22Rv1 (cell line): ENCODE data around the gene SYN1.
A peak's percentile ranks its signal among the peaks of the same experiment; 100 is the strongest.
"Not testable (repeated sequence)": the region's sequence is repeated elsewhere in the genome, so short reads cannot be mapped to it uniquely, and the experiment has no call there.

Experiments
- H3K27ac ChIP-seq: fragments of 450-650 bp; 2 replicates; pipeline ENCODE4 v1.5.1; 2017
- CTCF ChIP-seq: fragments of 450-650 bp; IDR thresholded peaks from 2 replicates; pipeline ENCODE4 v1.5.1; 2017; ENCODE audit warnings: mild to moderate bottlenecking
- ZFX ChIP-seq: fragments of 450-650 bp; IDR thresholded peaks from 2 replicates; pipeline ENCODE4 v1.6.1; 2017; ENCODE audit warnings: antibody characterized with exemption, borderline replicate concordance

SYN1 gene

DNA sequence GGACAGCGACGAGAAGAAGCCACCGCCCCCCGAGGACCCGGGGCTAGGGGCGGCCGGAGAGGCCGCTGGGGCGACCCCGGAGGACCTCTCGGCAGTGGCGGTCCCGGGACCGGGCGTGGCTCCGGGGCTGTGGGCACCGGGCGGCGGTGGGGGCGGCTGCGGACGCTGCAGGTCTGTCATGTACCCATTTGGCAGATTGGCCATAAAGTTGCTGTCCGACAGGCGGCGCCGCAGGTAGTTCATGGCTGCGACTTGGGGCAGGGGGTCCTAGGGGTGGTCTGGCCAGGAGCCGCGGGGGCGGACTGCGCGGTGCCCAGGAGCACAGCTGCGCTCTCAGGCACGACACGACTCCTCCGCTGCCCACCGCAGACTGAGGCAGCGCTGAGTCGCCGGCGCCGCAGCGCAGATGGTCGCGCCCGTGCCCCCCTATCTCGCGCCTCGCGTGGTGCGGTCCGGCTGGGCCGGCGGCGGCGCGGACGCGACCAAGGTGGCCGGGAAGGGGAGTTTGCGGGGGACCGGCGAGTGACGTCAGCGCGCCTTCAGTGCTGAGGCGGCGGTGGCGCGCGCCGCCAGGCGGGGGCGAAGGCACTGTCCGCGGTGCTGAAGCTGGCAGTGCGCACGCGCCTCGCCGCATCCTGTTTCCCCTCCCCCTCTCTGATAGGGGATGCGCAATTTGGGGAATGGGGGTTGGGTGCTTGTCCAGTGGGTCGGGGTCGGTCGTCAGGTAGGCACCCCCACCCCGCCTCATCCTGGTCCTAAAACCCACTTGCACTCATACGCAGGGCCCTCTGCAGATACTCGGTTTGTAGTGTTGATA lies at the start of gene SYN1:
Gene SYN1, minus strand, starts transcription at position 372 of the 817 bp plus-strand sequence. Its CDS starts 129 bp downstream, at position 243.
- TF ChIP-seq CTCF = peak; percentile 40
- TF ChIP-seq ZFX = no peak
- no peak within 1 kb of the TSS for H3K27ac ChIP-seq

DNA sequence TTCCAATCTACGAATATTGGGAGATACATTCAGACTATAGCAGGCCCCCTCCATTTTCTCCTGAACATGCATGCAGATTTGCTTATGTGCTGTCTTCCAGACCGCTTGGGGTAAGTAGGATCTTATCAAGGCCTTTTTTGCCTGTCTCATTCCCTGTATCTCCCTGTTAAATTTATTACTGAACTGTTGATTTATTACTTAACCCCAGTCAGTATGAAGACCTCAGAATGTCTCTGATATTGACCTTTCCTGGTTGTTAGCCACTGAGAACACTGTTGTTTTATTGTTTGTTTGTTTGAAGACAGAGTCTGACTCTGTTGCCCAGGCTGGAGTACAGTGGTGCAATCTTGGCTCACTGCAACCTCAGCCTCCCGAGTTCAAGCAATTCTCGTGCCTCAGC lies 46.1 kb upstream of the SYN1 start:
- H3K27ac ChIP-seq = not testable (repeated sequence)

DNA sequence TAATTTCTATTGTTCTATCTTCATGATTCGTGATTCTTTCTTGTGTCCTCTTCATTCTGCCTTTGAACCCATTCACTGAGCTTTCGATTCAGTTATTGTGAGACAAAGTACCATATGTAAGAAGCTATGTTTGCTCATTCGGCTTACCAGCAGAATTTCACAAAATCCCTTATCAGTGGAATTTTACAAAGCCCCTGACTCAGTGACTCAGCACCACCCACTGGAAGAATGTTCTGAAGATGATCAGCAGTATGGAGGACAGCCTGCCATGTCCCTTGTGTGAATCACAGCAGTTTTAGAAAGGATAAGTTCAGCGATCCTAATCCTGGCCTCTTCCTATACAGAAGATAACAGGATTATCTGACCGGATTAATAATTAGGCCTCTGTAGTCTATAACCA lies 45.1 kb upstream of the SYN1 start:
- TF ChIP-seq ZFX (no peak), CTCF (no peak)
- H3K27ac ChIP-seq = no peak overlapping the region

DNA sequence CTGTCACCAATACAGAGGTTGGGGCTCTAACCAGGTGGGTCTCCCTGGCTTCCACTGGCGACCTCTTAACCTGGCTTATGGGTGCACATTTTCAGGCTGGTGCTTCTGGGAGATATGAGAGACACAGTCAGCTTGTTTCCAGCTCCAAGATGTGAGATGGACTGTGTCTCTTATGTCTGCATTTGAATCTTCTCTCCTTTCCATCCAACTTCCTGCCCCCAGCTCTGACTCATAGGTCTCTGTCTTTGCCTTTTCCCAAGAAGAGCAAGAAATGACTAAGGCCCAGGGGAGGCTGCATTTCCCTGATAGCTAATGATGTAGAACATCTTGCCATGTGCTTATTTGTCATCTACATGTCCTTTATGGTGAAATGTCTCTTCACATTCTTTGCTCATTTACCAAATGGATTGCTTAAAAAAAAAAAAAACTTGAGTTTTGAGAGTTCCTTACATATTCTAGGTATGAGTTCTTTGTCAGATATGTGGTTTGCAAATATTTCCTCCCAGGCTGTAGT lies 42.5 kb upstream of the SYN1 start:
- H3K27ac ChIP-seq = no peak overlapping the region
- TF ChIP-seq CTCF (no peak), ZFX (no peak)

DNA sequence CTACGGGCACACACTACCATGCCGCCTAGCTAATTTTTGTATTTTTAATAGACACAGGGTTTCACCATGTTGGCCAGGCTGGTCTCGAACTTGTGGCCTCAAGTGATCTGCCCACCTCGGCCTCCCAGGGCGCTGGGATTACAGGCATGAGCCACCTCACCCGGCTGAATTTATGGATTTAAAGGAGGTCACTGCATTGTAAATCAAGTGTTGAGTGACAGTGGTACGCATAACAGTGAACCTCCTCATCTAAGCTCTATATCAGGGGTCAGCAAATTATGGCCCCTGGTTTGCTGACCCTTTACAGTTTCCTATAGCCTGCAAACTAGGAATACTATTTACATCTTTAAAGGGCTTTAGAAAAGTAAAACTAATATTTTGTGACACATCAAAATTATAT lies 41.9 kb upstream of the SYN1 start:
- no peak overlapping the region for H3K27ac ChIP-seq

DNA sequence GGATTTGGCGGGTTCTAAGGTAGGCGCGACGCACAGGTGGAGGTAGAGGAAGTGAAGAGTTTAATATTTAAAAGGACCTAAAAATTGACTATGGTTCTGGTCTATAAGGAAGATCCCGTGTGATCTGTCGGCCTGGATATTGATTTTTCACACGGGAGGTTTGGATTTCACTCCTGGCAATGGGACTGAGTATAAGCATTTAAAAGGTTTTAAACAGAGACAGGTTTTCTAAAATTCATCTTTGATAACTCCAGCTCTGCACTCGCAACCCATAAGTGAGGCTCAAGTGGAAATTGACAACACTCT lies 39.7 kb upstream of the SYN1 start:
- H3K27ac ChIP-seq = peak overlapping the region; percentile 88

More for the DNA sequence above, 41.9 kb upstream of the SYN1 start:
- TF ChIP-seq ZFX (no peak), CTCF (no peak)

GRCh38 chrX:47658684-47659420 lies 39.2 kb upstream of the SYN1 start, which contains the start of gene UXT:
UXT (minus strand) TSS chrX:47659180; CDS start chrX:47658927, 253 bp downstream.
- no peak for TF ChIP-seq CTCF
- no peak for TF ChIP-seq ZFX
- H3K27ac ChIP-seq = peak within 1 kb of the TSS; percentile 88

More for the DNA sequence above, 39.7 kb upstream of the SYN1 start:
- TF ChIP-seq ZFX (no peak), CTCF (no peak)
